DMS53 treated with DMSO at 0.1 percent for 48 hours (cell line): Measurements from ENCODE around the gene RNF148.
"Not testable (repeated sequence)": the region's sequence is repeated elsewhere in the genome, so short reads cannot be mapped to it uniquely, and the experiment has no call there.

ENCODE experiments used
- DNase-seq: peaks from one replicate; lab custom pipeline; 2025; ENCODE audit not compliant: unreplicated experiment; lab: John Stamatoyannopoulos, UW

Gene RNF148

GRCh38 chr7:122691569-122692235 lies 11.0 kb downstream of the RNF148 start:
- DNase-seq, result no peak

- no peak for DNase-seq
Measured at GRCh38 chr7:122689346-122690109, 13.2 kb downstream of the RNF148 start.

- no peak for DNase-seq
Measured at GRCh38 chr7:122688400-122688998, 14.2 kb downstream of the RNF148 start.

DNA sequence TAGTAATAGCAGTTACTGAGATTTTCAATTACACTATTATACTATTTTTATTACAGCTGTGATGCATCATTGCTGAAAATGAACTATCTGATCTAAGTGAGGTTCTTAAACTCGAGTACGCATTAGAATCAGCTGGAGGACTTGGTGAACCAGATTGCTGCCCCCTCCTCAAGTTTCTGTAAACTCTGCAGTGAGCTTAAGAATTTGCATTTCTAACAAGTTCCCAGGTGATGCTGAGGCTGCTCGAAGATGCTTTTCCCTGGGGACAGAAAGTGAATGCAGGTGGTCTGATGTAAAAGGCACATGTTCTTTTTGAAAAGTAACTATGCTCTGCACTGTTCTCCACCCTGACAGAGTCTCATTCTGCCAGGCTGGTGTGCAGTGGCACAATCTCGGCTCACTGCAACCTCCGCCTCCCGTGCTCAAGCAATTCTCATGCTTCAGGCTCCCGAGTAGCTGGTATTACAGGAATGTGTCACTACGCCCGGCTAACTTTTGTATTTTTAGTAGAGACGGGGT lies 16.3 kb downstream of the RNF148 start:
- no peak for DNase-seq

- DNase-seq, result no peak
Measured at GRCh38 chr7:122684504-122684903, 18.2 kb downstream of the RNF148 start.

- DNase-seq, result no peak
Measured at GRCh38 chr7:122682815-122683550, 19.7 kb downstream of the RNF148 start.

GRCh38 chr7:122681186-122681585 lies 21.5 kb downstream of the RNF148 start:
- DNase-seq, result not testable (repeated sequence)

DNA sequence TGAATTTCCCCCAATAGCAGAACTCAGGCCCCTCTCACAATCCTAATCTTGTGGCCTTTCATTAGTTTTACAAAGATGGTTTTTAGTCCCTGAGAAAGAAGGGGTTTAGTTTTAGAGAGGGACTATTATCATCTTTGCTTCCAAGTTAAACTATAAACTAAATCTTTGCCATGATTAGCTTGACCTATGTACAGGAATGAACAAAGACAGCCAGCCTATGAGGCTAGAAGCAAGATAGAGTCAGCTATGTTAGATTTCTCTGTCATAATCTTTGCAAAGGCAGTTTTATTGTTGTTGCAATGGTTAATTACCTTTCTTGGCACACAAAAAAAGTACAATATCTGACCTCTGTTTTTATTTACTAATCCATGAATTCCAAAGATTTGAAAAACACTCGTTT lies 22.9 kb downstream of the RNF148 start:
- DNase-seq, result peak; percentile 10

DNA sequence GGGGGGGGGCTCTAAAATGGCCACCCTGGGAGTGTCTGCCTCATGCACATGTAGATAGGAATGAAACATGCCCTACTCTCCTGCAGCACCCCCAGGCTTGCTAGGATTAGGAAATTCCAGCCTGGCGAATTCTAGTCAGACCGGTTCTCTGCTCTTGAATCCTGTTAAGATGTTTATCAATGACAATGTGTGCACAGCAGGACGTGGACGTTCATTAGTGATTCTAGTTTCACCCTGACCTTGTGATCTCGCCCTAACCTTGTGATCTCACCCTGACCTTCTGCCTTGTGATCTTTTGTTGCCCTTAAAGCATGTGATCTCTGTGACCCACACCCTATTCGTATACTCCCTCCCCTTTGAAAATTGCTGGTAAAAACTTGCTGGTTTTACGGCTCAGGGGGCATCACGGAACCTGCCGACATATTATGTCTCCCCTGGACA lies 23.4 kb downstream of the RNF148 start:
- peak; percentile 91 for DNase-seq

GRCh38 chr7:122677149-122677548 lies 25.6 kb downstream of the RNF148 start:
- no peak for DNase-seq

DNA sequence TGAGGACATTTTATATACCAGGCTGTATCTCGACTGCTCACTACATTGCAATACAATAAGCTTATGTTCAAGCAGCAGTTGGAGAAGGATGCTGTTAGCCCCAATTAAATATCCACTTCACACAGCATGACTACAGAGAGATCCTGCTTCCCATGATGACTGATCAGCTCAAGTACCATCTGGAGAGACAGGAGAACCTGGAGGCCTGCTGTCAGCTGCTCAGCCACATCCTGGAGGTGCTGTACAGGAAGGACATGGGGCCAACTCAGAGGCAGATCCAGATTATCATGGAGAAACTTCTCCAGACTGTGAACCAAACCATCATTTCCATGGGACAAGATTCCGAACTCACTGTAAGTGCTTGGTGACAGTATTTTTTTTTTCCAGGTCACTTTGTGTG lies 26.3 kb downstream of the RNF148 start:
- peak; percentile 92 for DNase-seq

DNA sequence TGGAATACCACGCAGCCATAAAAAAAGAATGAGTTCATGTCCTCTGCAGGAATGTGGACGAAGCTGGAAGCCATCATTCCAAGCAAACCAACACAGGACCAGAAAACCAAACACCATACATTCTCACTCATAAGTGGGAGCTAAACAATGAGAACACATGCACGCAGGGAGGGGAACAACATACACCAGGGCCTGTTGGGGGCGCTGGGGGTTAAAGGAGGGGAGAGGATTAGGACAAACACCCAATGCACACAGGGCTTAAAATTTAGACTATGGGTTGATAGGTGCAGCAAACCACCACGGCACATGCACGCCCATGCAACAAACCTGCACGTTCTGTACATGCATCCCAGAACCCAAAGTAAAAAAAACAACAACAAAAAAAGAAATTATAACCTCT lies 27.1 kb downstream of the RNF148 start:
- DNase-seq, result no peak

GRCh38 chr7:122675011-122675410 lies 27.7 kb downstream of the RNF148 start:
- no peak for DNase-seq

DNA sequence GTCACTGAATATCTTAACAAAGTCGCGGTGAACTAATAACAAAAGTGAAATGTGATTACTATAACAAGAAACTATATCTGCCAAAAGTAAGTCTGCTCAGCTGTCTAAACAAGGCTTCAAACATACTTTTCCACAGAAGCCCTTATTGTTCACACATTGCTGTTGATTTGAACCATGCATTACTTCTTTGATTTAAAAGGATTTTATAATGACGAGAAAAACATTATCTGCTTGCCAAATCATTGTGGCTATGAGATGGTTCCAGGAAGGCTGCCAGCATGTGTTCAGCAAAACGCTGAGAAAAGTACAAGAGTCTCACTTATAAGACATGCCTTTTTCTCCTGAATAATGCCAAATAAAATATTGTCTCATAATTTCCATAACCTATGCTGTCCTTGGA lies 28.2 kb downstream of the RNF148 start:
- no peak for DNase-seq

DNA sequence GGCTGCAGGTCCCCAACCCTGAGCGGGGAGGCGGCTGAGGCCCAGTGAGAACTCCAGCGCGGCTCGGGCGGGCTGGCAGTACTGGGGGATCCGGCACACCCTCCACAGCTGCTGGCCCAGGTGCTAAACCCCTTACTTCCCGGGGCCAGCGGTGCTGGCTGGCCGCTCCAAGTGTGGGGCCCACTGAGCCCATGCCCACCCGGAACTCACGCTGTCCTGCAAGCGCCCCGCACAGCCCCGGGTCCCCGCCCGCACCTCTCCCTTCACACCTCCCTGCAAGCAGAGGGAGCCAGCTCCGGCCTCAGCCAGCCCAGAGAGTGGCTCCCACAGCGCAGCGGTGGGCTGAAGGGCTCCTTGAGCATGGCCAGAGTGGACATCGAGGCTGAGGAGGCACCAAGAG lies 28.8 kb downstream of the RNF148 start:
- no peak for DNase-seq

DNA sequence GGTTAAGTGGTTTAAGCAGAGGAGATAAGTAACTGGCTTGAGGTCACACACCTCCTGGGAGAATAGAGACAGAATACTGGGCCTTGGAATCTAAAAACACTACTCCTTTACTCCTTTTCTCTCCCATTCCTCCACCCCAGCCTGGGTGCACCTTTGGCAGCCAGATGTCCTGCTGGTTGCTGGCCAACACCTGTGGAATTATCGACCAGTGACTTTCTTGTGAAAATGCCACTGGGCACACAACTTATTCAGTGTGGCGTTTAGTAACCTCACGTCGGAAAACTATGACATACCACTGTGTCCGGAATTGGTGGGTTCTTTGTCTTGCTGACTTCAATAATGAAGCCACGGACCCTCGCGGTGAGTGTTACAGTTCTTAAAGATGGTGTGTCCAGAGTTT lies 30.2 kb downstream of the RNF148 start:
- DNase-seq, result no peak

DNA sequence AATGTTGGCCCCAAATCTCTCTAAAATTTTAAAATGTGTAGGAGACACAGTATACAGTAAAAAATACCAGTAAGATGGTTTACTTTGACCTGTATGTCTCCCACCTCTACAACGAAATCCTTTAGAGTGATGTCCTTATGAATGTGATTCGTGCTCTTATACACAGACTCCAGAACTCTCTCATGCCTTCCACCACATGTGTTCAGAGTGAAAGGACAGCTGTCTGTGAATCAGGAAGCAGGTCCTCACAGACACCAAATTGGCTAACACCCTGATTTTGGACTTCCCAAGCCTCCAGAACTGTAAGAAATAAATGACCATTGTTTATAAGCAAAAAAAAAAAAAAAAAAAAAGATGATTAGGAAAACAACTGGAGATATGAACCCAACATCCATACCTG lies 39.0 kb downstream of the RNF148 start:
- no peak for DNase-seq

- DNase-seq, result no peak
Measured at GRCh38 chr7:122658856-122659255, 43.9 kb downstream of the RNF148 start.

DNA sequence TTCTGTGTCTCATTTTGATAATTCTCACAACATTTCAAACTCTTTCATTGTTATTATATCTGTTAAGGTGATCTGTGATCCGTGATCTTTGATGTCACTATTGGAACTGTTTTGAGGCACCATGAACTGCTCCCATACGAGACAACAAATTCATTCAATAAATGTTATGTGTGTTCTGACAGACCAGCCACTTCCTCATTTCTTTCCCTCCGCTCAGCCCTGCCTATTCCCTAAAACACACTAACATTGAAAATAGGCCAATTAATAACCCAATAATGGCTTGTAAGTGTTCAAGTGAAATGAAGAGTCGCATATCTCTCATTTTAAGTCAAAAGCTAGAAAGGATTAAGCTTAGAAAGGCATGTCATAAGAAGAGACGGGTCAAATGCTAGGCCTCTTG lies 49.0 kb downstream of the RNF148 start:
- DNase-seq, result no peak

- DNase-seq, result peak; percentile 92
Measured at GRCh38 chr7:122652876-122653275, 49.8 kb downstream of the RNF148 start.
